ENCODE results near the gene PTPN4. TPM values are rescaled to one million over a fixed set of nuclear protein-coding genes. Genes with fewer than 3 reads are reported as not detected.

The PTPN4 gene
- polyA plus RNA-seq, 3 donors = 5.5 to 6.7 (median 5.7) TPM

DNA sequence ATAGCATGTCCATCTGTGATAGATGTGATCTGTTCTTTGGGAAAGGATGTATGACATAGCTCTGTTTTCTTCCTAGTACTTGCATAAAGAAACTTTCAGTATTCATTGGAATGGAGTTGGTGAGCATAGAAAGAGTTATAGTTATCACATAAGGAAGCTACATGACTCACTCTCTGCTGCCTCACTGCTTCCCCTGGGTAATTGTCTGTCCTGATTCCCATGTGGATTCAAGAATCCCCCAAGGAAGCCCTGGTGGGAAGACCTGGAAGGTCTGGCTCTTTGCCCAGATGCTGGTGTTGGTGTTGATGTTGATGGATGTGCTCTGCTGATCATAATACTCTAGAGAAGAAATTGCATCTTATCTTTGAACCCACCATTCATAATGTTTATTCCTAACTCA lies 60.6 kb downstream of the PTPN4 start:
- no peak for DNase-seq
- H3K27me3 ChIP-seq (ENCODE audit: control insufficient read depth in 2 of 2, insufficient read depth in 2 of 2, low read length in 2 of 2) = no peaks in the 10 kb centered on the region
- no peaks in the 10 kb centered on the region for H3K4me1 Mint-ChIP-seq
- no peaks in the 10 kb centered on the region for H3K79me2 ChIP-seq (ENCODE audit: insufficient read depth, low read length)
- no peaks in the 10 kb centered on the region for H4K20me1 ChIP-seq (ENCODE audit: insufficient read depth, low read length)
- no peak overlapping the region for H3K4me3 ChIP-seq (replicated peaks in 1 of 3; ENCODE audit: low read depth in 2 of 3, low read length in 3 of 3)
- H3K27ac ChIP-seq (ENCODE audit: low read depth in 1 of 2, low read length in 2 of 2) = no peak overlapping the region
- H3K9ac ChIP-seq (ENCODE audit: insufficient read depth, low read length, poor library complexity, severe bottlenecking) = no peak overlapping the region
- no peak overlapping the region for H3K4me3 Mint-ChIP-seq
- peak overlapping the region in 1 of 7 donors; percentile 24 for H3K27ac Mint-ChIP-seq
- peaks cover 4 to 17% of the 10 kb centered on the region in 2 donors for H3K36me3 Mint-ChIP-seq
- no peaks in the 10 kb centered on the region for H3K9me3 ChIP-seq (replicated peaks in 1 of 2; ENCODE audit: control insufficient read depth in 1 of 2, insufficient read depth in 1 of 2, low read length in 2 of 2)
- H2AFZ ChIP-seq (ENCODE audit: insufficient read depth, low read depth, low read length, poor library complexity, severe bottlenecking) = no peak overlapping the region
- H3K4me2 ChIP-seq (replicated peaks; ENCODE audit: extremely low read depth, low read length, poor library complexity, severe bottlenecking) = no peak overlapping the region
- no peaks in the 10 kb centered on the region for H3K36me3 ChIP-seq (replicated peaks in 1 of 2; ENCODE audit: control insufficient read depth in 1 of 2, insufficient read depth in 2 of 2, low read length in 2 of 2)
- intact Hi-C loops (cut with micrococcal nuclease) = no loop called here
- TF ChIP-seq, protein P1, sequence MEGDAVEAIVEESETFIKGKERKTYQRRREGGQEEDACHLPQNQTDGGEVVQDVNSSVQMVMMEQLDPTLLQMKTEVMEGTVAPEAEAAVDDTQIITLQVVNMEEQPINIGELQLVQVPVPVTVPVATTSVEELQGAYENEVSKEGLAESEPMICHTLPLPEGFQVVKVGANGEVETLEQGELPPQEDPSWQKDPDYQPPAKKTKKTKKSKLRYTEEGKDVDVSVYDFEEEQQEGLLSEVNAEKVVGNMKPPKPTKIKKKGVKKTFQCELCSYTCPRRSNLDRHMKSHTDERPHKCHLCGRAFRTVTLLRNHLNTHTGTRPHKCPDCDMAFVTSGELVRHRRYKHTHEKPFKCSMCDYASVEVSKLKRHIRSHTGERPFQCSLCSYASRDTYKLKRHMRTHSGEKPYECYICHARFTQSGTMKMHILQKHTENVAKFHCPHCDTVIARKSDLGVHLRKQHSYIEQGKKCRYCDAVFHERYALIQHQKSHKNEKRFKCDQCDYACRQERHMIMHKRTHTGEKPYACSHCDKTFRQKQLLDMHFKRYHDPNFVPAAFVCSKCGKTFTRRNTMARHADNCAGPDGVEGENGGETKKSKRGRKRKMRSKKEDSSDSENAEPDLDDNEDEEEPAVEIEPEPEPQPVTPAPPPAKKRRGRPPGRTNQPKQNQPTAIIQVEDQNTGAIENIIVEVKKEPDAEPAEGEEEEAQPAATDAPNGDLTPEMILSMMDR (IDR thresholded peaks at IDR 0.05) = no peak
- H3K27me3 Mint-ChIP-seq (ENCODE audit: low read depth in 3 of 3) = no peaks in the 10 kb centered on the region
- no peaks in the 10 kb centered on the region for H3K4me1 ChIP-seq (ENCODE audit: control insufficient read depth in 1 of 2, insufficient read depth in 2 of 2, low read length in 2 of 2)
- peaks cover 0 to 10% (median 4%) of the 10 kb centered on the region in 7 donors for H3K9me3 Mint-ChIP-seq

DNA sequence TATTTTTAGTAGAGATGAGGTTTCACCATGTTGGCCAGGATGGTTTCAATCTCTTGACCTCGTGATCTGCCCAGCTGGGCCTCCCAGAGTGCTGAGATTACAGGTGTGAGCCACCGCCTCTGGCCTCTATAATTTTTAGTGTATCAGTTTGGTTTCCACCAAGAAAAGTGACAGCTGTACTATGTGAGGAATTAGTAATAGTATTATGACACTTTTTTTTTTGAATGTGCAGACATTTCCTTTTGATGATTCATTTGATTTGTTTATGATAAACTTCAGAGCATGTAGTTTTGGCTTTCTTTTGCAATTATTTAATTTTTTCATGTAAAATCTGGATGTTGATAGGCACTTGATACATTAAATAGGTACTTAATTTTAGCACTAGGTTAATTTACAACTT lies 61.5 kb downstream of the PTPN4 start:
- no peaks in the 10 kb centered on the region for H4K20me1 ChIP-seq (ENCODE audit: insufficient read depth, low read length)
- no peak overlapping the region for H2AFZ ChIP-seq (ENCODE audit: insufficient read depth, low read depth, low read length, poor library complexity, severe bottlenecking)
- no peak overlapping the region for H3K9ac ChIP-seq (ENCODE audit: insufficient read depth, low read length, poor library complexity, severe bottlenecking)
- no peak overlapping the region for H3K27ac ChIP-seq (ENCODE audit: low read depth in 1 of 2, low read length in 2 of 2)
- no peaks in the 10 kb centered on the region for H3K36me3 ChIP-seq (replicated peaks in 1 of 2; ENCODE audit: control insufficient read depth in 1 of 2, insufficient read depth in 2 of 2, low read length in 2 of 2)
- no peaks in the 10 kb centered on the region for H3K79me2 ChIP-seq (ENCODE audit: insufficient read depth, low read length)
- H3K9me3 Mint-ChIP-seq = peaks cover 0 to 10% (median 4%) of the 10 kb centered on the region in 7 donors
- H3K27me3 ChIP-seq (ENCODE audit: control insufficient read depth in 2 of 2, insufficient read depth in 2 of 2, low read length in 2 of 2) = no peaks in the 10 kb centered on the region
- no peaks in the 10 kb centered on the region for H3K4me1 Mint-ChIP-seq
- H3K4me1 ChIP-seq (ENCODE audit: control insufficient read depth in 1 of 2, insufficient read depth in 2 of 2, low read length in 2 of 2) = no peaks in the 10 kb centered on the region
- intact Hi-C loops (cut with micrococcal nuclease) = no loop called here
- H3K36me3 Mint-ChIP-seq = peaks cover 4 to 17% of the 10 kb centered on the region in 2 donors
- TF ChIP-seq, protein P1 (IDR thresholded peaks at IDR 0.05) = no peak
- no peaks in the 10 kb centered on the region for H3K27me3 Mint-ChIP-seq (ENCODE audit: low read depth in 3 of 3)
- H3K4me3 ChIP-seq (replicated peaks in 1 of 3; ENCODE audit: low read depth in 2 of 3, low read length in 3 of 3) = no peak overlapping the region
- 100% methylated on average over 2 of the region's 2 CpGs for whole genome bisulfite sequencing (ENCODE audit: insufficient coverage)
- H3K27ac Mint-ChIP-seq = no peak overlapping the region
- H3K9me3 ChIP-seq (replicated peaks in 1 of 2; ENCODE audit: control insufficient read depth in 1 of 2, insufficient read depth in 1 of 2, low read length in 2 of 2) = no peaks in the 10 kb centered on the region
- DNase-seq = no peak
- H3K4me2 ChIP-seq (replicated peaks; ENCODE audit: extremely low read depth, low read length, poor library complexity, severe bottlenecking) = no peak overlapping the region
- H3K4me3 Mint-ChIP-seq = no peak overlapping the region

All from CD14-positive monocyte (primary cell).